Measurements from ENCODE around the gene ATP8A2. TPM values are rescaled to one million over a fixed set of nuclear protein-coding genes. Genes with fewer than 3 reads are reported as not detected.

The ATP8A2 gene
- total and polyA plus RNA-seq, 11 donors: 0.01 to 0.29 (median 0.05) TPM; not detected in 2

DNA sequence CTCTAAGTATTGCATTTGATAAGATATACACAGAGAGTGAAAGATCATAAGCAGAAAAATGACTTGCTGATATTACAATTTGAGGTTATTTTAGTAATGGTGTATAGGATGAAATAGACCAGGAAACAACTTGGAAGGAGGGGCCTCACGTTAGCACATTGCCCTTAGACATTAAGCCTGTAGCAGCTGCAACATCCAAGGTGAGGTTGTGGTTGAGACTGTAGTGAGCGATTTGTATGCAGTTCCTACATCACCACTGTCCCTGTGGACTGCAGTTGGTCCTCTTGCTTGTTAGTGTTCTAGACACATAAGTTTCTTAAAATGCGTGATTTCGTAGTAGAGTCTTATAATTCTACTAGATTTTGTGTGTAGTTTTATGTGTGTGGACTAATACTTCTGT is 311.3 kb downstream of the ATP8A2 start:
- 86 to 93% (median 92%) methylated on average over 4 of the region's 4 CpGs for WGBS, 4 donors
- intact Hi-C loops (cut with DNase I): no loop called here
- H3K4me3 ChIP-seq: no peak overlapping the region
- H3K36me3 ChIP-seq: no peaks in the 10 kb centered on the region
- H3K27me3 ChIP-seq: peaks cover 0 to 6% (median 0%) of the 10 kb centered on the region in 9 donors
- no peaks in the 10 kb centered on the region for H3K9me3 ChIP-seq
- peaks cover 0 to 12% (median 3%) of the 10 kb centered on the region in 12 donors for H3K4me1 ChIP-seq
- TF ChIP-seq, protein P1, sequence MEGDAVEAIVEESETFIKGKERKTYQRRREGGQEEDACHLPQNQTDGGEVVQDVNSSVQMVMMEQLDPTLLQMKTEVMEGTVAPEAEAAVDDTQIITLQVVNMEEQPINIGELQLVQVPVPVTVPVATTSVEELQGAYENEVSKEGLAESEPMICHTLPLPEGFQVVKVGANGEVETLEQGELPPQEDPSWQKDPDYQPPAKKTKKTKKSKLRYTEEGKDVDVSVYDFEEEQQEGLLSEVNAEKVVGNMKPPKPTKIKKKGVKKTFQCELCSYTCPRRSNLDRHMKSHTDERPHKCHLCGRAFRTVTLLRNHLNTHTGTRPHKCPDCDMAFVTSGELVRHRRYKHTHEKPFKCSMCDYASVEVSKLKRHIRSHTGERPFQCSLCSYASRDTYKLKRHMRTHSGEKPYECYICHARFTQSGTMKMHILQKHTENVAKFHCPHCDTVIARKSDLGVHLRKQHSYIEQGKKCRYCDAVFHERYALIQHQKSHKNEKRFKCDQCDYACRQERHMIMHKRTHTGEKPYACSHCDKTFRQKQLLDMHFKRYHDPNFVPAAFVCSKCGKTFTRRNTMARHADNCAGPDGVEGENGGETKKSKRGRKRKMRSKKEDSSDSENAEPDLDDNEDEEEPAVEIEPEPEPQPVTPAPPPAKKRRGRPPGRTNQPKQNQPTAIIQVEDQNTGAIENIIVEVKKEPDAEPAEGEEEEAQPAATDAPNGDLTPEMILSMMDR (IDR thresholded peaks at IDR 0.05): no peak
- H3K27ac ChIP-seq: no peak overlapping the region
- DNase-seq (no peak), ATAC-seq (no peak)

DNA sequence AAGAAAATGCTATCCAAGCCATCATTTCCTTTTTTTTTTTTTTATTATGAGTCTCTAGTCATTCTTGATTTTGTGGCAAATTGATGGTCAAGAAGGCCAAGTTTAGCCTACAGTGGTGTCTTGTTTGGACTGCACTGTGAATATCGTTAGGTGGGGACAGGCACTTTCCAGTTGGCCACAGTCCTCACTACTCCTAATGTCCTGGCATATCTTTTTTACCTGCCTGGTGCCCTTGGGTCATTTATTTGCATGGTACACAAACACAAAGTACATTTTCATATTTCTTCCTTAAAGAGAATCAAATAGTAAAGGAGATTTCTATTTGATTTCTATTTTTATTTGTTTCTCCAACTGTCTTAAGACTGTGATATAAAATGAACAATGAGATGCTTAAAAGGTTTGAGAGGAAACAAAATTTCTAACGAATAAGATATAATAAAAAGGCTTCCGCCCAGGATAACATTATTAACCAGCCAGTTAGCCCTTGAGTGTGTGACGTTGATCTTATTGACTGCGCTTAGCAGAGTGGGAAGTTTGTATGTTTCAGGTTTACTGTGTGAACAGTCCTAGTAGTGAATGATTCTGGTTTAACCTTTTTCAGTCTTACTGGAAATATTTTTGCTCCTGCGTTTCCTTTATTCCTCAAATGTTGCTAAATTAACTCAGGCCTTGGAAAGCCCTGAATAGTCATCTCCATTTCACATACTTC is 312.0 kb downstream of the ATP8A2 start:
- peaks cover 0 to 6% (median 0%) of the 10 kb centered on the region in 9 donors for H3K27me3 ChIP-seq
- peaks cover 0 to 16% (median 3%) of the 10 kb centered on the region in 12 donors for H3K4me1 ChIP-seq
- TF ChIP-seq, protein P1 (IDR thresholded peaks at IDR 0.05): no peak
- TF ChIP-seq POLR2A (IDR thresholded peaks at IDR 0.05): no peak
- H3K27ac ChIP-seq: no peak overlapping the region
- no peaks in the 10 kb centered on the region for H3K9me3 ChIP-seq
- no peak overlapping the region for H3K4me3 ChIP-seq
- H3K36me3 ChIP-seq: no peaks in the 10 kb centered on the region
- no peak for ATAC-seq
- intact Hi-C loops (cut with DNase I): no loop called here
- DNase-seq: no peak
- WGBS, 4 donors: 87 to 94% (median 92%) methylated on average over 6 of the region's 6 CpGs

DNA sequence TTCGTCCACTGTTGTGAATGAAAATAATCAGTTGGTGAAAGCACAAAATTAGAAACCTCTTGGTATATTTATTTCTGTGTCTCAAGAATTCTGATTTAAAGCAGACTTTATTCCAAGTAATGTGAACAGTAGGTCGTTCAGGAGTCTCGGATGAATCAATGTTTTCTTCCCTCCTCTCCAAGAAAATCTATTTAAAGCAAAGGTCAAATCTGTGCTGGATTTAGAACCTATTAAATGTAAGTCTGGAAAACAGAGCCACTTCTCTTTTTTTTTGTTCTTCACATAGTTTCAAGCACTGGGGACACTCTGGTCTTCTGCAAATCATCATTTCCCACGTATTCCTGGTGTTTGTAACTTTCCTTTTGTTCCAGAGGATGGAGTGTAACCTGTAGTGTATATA is 312.7 kb downstream of the ATP8A2 start:
- WGBS, 4 donors: 63 to 71% (median 66%) methylated on average over 4 of the region's 4 CpGs
- no peak for ATAC-seq

DNA sequence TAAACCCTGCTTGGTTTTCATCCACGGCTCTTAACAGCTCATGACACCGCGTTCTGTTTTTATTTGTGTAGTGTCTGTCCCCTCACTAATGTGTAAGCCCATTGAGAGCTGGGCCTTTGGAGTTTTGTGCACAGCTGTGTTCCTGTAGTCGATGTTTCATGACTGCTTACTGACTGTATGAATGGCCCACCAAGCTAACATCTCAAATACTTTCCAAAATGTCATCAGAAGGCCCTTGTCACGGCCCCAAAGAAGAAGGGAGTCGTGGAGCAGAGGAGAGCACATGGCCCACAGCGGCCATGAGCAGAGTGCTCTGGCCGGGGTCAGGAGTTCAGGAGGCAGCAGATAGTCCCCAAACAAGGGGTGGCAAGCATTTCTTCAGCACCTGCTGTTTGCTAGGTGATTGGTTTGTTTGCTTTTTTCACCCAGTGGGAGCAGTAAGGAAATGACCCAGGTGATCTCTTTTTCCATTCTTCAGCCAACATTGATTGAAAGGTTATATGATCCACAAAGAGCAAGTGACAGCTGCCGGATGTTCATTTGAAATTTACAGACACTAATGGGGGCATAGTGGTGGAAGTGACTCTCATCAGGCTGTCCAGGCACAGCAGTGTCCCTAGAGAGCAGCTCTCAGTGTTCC is 315.2 kb downstream of the ATP8A2 start:
- Histone ChIP-seq H3K4me3 (no peak overlapping the region), H3K4me1 (peaks cover 0 to 16% (median 3%) of the 10 kb centered on the region in 12 donors), H3K27me3 (peaks cover 0 to 2% (median 0%) of the 10 kb centered on the region in 9 donors), H3K36me3 (no peaks in the 10 kb centered on the region), H3K9me3 (no peaks in the 10 kb centered on the region), H3K27ac (peak overlapping the region in 1 of 12 donors; percentile 13)
- TF ChIP-seq POLR2A (IDR thresholded peaks at IDR 0.05): no peak
- TF ChIP-seq, protein P1 (IDR thresholded peaks at IDR 0.05): no peak
- peak in 1 of 4 donors; percentile 30 for ATAC-seq
- no peak for DNase-seq
- WGBS, 4 donors: 88 to 95% (median 90%) methylated on average over 9 of the region's 9 CpGs
- intact Hi-C loops (cut with DNase I): no loop called here

More for the DNA sequence above, 312.7 kb downstream of the ATP8A2 start:
- Histone ChIP-seq H3K27me3 (peaks cover 0 to 6% (median 0%) of the 10 kb centered on the region in 9 donors), H3K36me3 (no peaks in the 10 kb centered on the region), H3K4me3 (no peak overlapping the region), H3K4me1 (peaks cover 0 to 16% (median 3%) of the 10 kb centered on the region in 12 donors), H3K27ac (no peak overlapping the region), H3K9me3 (no peaks in the 10 kb centered on the region)
- TF ChIP-seq, protein P1 (IDR thresholded peaks at IDR 0.05): no peak
- no peak for TF ChIP-seq POLR2A (IDR thresholded peaks at IDR 0.05)
- intact Hi-C loops (cut with DNase I): no loop called here
- DNase-seq: no peak

Measured in heart left ventricle (tissue), 16 donors.